Neural crest cell (in vitro differentiated cells): ENCODE results near the gene VAX1. TPM values are rescaled to one million over a fixed set of nuclear protein-coding genes. Genes with fewer than 3 reads are reported as not detected.

ENCODE experiments used
- DNase-seq: peaks from one replicate; pipeline ENCODE4 v3.0.0; 2021; ENCODE audit warnings: low read depth, mixed read lengths, low spot score
- H3K27ac Mint-ChIP-seq: one replicate; pipeline ENCODE4 v1.8.0; 2021; ENCODE audit warnings: mild to moderate bottlenecking, mixed read lengths; ENCODE audit not compliant: unreplicated experiment
- H3K27me3 Mint-ChIP-seq: 2 replicates; pipeline ENCODE4 v1.8.0; 2021; ENCODE audit warnings: low read depth, mild to moderate bottlenecking, mixed read lengths
- H3K36me3 Mint-ChIP-seq: 2 replicates; pipeline ENCODE4 v1.8.0; 2021; ENCODE audit warnings: low read depth, mild to moderate bottlenecking, mixed read lengths
- H3K4me1 Mint-ChIP-seq: 2 replicates; pipeline ENCODE4 v1.8.0; 2021; ENCODE audit warnings: mixed read lengths
- H3K4me3 Mint-ChIP-seq: one replicate; pipeline ENCODE4 v1.8.0; 2021; ENCODE audit warnings: mild to moderate bottlenecking, mixed read lengths
- H3K9me3 Mint-ChIP-seq: 2 replicates; pipeline ENCODE4 v1.8.0; 2021; ENCODE audit warnings: mixed read lengths
- total RNA-seq: library from RNA; stranded (reverse); gene quantifications from 2 replicates; pipeline ENCODE4 v1.2.1, GENCODE V29; 2021
- TF ChIP-seq, protein P1 (sequence below): fragments of 200-600 bp; sonication (generic); conservative IDR thresholded peaks from 2 replicates; pipeline ENCODE4 v1.5.0; 2021; ENCODE audit warnings: antibody characterized with exemption, mild to moderate bottlenecking

VAX1 gene
- total RNA-seq, 1 donor from 2014 or later, result 0.23 TPM

DNA sequence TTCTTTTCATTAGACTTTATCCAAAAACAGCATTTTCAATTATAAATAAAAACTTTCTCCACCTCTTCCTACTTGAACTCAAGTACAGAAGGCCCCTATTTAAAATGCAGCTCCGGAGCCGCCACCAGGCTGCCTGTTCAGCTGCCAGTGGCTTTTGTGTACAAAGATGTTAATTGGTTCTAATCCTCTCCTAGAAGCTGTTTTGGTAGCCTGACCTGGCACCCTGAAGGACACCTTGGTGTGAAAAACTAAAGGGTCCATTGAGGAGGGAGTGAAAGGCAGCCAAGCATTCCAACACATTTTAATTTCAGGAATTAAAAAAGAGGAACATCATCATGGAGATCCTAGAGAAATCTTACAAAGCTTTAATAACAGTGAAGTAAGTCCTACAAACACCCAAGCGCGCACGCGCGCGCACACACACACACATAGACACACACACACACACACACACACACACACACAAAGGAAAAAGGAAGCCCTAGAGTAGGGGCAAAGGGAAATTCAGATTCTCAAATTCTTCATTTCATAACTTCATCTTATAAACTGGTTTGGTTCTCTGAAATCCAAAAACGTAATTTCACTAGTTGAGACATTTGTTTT lies 41.4 kb downstream of the VAX1 start:
- no peaks in the 10 kb centered on the region for H3K36me3 Mint-ChIP-seq
- H3K27me3 Mint-ChIP-seq, result peaks cover 32% of the 10 kb centered on the region
- no peak for DNase-seq
- H3K4me3 Mint-ChIP-seq, result peak overlapping the region; percentile 25
- H3K27ac Mint-ChIP-seq, result no peak overlapping the region
- H3K9me3 Mint-ChIP-seq, result no peaks in the 10 kb centered on the region
- TF ChIP-seq, protein P1, sequence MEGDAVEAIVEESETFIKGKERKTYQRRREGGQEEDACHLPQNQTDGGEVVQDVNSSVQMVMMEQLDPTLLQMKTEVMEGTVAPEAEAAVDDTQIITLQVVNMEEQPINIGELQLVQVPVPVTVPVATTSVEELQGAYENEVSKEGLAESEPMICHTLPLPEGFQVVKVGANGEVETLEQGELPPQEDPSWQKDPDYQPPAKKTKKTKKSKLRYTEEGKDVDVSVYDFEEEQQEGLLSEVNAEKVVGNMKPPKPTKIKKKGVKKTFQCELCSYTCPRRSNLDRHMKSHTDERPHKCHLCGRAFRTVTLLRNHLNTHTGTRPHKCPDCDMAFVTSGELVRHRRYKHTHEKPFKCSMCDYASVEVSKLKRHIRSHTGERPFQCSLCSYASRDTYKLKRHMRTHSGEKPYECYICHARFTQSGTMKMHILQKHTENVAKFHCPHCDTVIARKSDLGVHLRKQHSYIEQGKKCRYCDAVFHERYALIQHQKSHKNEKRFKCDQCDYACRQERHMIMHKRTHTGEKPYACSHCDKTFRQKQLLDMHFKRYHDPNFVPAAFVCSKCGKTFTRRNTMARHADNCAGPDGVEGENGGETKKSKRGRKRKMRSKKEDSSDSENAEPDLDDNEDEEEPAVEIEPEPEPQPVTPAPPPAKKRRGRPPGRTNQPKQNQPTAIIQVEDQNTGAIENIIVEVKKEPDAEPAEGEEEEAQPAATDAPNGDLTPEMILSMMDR, result no peak
- H3K4me1 Mint-ChIP-seq, result peaks cover 38% of the 10 kb centered on the region

DNA sequence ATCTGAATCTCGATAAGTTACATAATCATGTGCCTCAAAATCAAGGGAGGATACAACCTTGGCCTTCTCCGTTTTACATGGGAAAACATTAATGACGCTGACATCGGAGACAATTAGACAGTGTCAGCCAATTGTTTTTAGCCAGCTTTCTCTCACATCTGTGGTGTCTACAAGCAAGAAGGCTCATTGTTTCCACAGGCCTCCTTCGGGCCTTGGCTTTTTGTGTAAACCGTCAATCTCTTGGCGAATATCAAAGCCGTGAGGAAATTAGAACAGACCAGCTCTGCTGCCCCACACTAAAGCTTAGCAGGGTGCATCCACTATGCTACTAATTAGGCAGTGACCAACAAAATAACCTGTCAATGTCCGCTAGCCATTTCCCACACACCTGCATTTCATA lies 43.2 kb downstream of the VAX1 start:
- Mint-ChIP-seq H3K27me3 (peaks cover 24% of the 10 kb centered on the region), H3K27ac (no peak overlapping the region)
- no peak for DNase-seq

DNA sequence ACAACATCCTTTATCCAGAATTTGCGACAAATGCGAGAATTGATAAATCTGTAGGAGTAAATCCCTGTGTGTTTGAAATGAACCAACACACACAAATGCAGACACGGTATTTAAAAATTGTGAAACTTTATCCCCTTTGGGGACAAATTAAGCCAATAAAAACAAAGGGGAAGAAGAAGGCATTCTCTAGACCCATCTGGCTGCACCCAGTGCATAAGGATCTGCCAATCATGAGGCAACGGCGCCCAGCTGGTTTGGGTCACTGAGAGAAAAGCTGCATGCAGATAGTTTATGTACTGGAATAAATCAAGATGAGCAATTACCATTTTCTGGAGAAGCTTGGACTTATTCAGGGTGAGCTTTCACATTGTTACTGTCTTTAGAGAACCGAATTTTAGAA lies 45.7 kb downstream of the VAX1 start:
- no peak overlapping the region for H3K27ac Mint-ChIP-seq
- H3K4me1 Mint-ChIP-seq, result peaks cover 33% of the 10 kb centered on the region
- no peak for DNase-seq
- H3K36me3 Mint-ChIP-seq, result no peaks in the 10 kb centered on the region
- H3K9me3 Mint-ChIP-seq, result no peaks in the 10 kb centered on the region
- H3K4me3 Mint-ChIP-seq, result no peak overlapping the region
- TF ChIP-seq, protein P1, result no peak
- peaks cover 27% of the 10 kb centered on the region for H3K27me3 Mint-ChIP-seq

More for the DNA sequence above, 43.2 kb downstream of the VAX1 start:
- TF ChIP-seq, protein P1, result no peak
- Mint-ChIP-seq H3K9me3 (no peaks in the 10 kb centered on the region), H3K4me1 (peaks cover 38% of the 10 kb centered on the region), H3K4me3 (peak overlapping the region; percentile 11), H3K36me3 (no peaks in the 10 kb centered on the region)

DNA sequence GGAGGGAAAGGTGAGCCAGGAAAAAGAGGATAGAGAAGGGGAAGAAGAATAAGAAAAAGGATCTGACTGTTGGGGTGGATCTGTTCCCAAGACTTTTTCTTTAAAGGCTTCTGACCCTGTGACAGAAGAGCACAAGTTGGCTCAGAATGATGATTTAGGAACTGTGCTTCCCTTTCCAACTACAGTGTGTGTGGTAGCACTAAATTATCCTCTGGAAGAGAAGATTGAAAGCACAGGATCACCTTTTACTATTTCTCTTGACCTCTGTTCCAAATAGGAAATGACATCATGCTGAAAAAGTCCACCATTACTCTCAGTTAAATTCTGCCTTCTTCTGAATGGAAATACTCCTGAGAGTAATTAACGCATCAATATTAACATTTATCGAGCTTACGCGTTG lies 47.2 kb downstream of the VAX1 start:
- Mint-ChIP-seq H3K4me1 (peaks cover 19% of the 10 kb centered on the region), H3K27me3 (peaks cover 19% of the 10 kb centered on the region), H3K36me3 (no peaks in the 10 kb centered on the region), H3K9me3 (no peaks in the 10 kb centered on the region), H3K4me3 (no peak overlapping the region), H3K27ac (no peak overlapping the region)
- TF ChIP-seq, protein P1, result no peak
- DNase-seq, result no peak

DNA sequence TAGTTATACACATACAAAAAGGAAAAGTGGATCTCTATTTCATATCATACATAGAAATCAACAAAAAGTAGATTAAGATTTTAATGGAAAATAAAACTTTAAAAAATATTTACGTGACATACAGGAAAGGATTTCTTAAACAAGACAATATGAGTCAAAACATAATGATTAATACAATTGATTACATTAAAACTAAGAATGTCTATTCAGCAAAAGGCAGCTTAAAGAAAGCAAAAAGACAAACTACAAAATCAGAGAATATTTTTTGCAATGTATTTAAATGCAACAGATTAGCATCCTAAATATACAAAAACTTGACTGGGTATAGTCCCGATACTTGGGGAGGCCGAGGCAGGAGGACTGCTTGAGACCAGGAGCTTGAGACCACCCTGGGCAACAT lies 50.5 kb downstream of the VAX1 start:
- H3K4me3 Mint-ChIP-seq, result peak overlapping the region; percentile 11
- TF ChIP-seq, protein P1, result no peak
- DNase-seq, result no peak
- H3K27me3 Mint-ChIP-seq, result peaks cover 17% of the 10 kb centered on the region
- H3K9me3 Mint-ChIP-seq, result peaks cover 5% of the 10 kb centered on the region
- H3K4me1 Mint-ChIP-seq, result peaks cover 6% of the 10 kb centered on the region
- H3K27ac Mint-ChIP-seq, result no peak overlapping the region
- peaks cover 5% of the 10 kb centered on the region for H3K36me3 Mint-ChIP-seq
